ENCODE data around the gene GTF2IRD1. TPM values are rescaled to one million over a fixed set of nuclear protein-coding genes. Genes with fewer than 3 reads are reported as not detected.

GTF2IRD1 gene
- total and polyA plus RNA-seq, 9 of the 15 experiments (the other 6 are each of a cell fraction or from before 2014, with no cell fraction given) = 9.1 to 30.2 (median 14.0) TPM

- TF ChIP-seq, protein P1, sequence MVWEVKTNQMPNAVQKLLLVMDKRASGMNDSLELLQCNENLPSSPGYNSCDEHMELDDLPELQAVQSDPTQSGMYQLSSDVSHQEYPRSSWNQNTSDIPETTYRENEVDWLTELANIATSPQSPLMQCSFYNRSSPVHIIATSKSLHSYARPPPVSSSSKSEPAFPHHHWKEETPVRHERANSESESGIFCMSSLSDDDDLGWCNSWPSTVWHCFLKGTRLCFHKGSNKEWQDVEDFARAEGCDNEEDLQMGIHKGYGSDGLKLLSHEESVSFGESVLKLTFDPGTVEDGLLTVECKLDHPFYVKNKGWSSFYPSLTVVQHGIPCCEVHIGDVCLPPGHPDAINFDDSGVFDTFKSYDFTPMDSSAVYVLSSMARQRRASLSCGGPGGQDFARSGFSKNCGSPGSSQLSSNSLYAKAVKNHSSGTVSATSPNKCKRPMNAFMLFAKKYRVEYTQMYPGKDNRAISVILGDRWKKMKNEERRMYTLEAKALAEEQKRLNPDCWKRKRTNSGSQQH (CRISPR knock-in tag; IDR thresholded peaks at IDR 0.05) = no peak
- TF ChIP-seq CXXC5 (CRISPR knock-in tag; IDR thresholded peaks at IDR 0.05) (peak; percentile 55), MEF2D (tag; conservative IDR thresholded peaks at IDR 0.05; ENCODE audit: low read depth) (peak; percentile 80), SMARCE1 (IDR thresholded peaks at IDR 0.05) (peak; percentile 90), SRF (CRISPR knock-in tag; IDR thresholded peaks at IDR 0.05) (no peak), TAL1 (IDR thresholded peaks at IDR 0.05) (peak; percentile 90), ZMIZ1 (IDR thresholded peaks at IDR 0.05; ENCODE audit: low read depth in 2 of 2, low read length in 2 of 2) (peak in 1 of 2 experiments; percentile 69; a peak in 1 of 4 replicates), ARID1B (IDR thresholded peaks at IDR 0.05) (peak; percentile 96), ZNF717 (CRISPR knock-in tag; IDR thresholded peaks at IDR 0.05) (no peak), RBM25 (IDR thresholded peaks at IDR 0.05; ENCODE audit: low read depth, low read length, severe bottlenecking) (no peak), HNRNPLL (IDR thresholded peaks at IDR 0.05; ENCODE audit: low read depth, low read length, poor library complexity, severe bottlenecking) (no peak), ZBTB33 (CRISPR knock-in tag; IDR thresholded peaks at IDR 0.05) (peak; percentile 47; the same call in 1 of the 2 replicates), TRIM24 (IDR thresholded peaks at IDR 0.05) (peak in 1 of 2 experiments; percentile 73; a peak in 1 of 4 replicates), ZBTB17 (CRISPR knock-in tag; IDR thresholded peaks at IDR 0.05) (0 out of 2 replicates have a peak, but pooled peaks have one; percentile 45), HDAC1 (IDR thresholded peaks at IDR 0.05) (peak; percentile 84 to 96; a peak in 3 of 4 replicates), VEZF1 (CRISPR knock-in tag; IDR thresholded peaks at IDR 0.05) (peak; percentile 71; the same call in 1 of the 2 replicates)
- TF ChIP-seq, protein P2, sequence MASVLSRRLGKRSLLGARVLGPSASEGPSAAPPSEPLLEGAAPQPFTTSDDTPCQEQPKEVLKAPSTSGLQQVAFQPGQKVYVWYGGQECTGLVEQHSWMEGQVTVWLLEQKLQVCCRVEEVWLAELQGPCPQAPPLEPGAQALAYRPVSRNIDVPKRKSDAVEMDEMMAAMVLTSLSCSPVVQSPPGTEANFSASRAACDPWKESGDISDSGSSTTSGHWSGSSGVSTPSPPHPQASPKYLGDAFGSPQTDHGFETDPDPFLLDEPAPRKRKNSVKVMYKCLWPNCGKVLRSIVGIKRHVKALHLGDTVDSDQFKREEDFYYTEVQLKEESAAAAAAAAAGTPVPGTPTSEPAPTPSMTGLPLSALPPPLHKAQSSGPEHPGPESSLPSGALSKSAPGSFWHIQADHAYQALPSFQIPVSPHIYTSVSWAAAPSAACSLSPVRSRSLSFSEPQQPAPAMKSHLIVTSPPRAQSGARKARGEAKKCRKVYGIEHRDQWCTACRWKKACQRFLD (CRISPR knock-in tag; IDR thresholded peaks at IDR 0.05) = peak; percentile 58; the same call in 1 of the 2 replicates
These were observed 130.7 kb downstream of the GTF2IRD1 start (continued) for GRCh38 chr7:74584160-74584954.
